IMR-90 (cell line): ENCODE data around the gene NR2F1. TPM values are rescaled to one million over a fixed set of nuclear protein-coding genes. Genes with fewer than 3 reads are reported as not detected.

Source experiments
- ATAC-seq: fragments of 200-7000 bp; cut with Tn5 transposase; 2 replicates; pipeline ENCODE4 v1.9.1; 2020; ENCODE audit warnings: low read depth, mild to moderate bottlenecking, moderate library complexity
- BruUV-seq: library from RNA; stranded (reverse); fragments of 400-500 nt; replicated peaks from 2 replicates; lab custom pipeline; 2021; lab: Mats Ljungman, UMichigan
- CTCF ChIA-PET: fragments of 300-600 bp; formaldehyde crosslinking; extraction: SDS; loops from one replicate; lab custom pipeline; 2021; ENCODE audit warnings: antibody characterized with exemption; lab: Yijun Ruan, JAX
- POLR2A ChIA-PET: fragments of 300-600 bp; sonication (Branson Sonifier 250); formaldehyde crosslinking; loops from one replicate; lab custom pipeline; 2022; ENCODE audit warnings: antibody characterized with exemption; ENCODE audit not compliant: unreplicated experiment; lab: Charles Lee
- DNase-seq: peaks from one replicate; pipeline ENCODE4 v3.0.0; 2013
- H2AFZ ChIP-seq: replicated peaks from 2 replicates; pipeline ENCODE3; 2013; ENCODE audit warnings: low read length, mild to moderate bottlenecking; ENCODE audit not compliant: poor library complexity
- H2AK5ac ChIP-seq: 2 replicates; pipeline ENCODE4 v1.6.1; 2013; ENCODE audit warnings: low read depth, low read length, inconsistent platforms
- H2AK9ac ChIP-seq: replicated peaks from 2 replicates; pipeline ENCODE3; 2013; ENCODE audit warnings: mild to moderate bottlenecking, low read depth, low read length, moderate library complexity; ENCODE audit not compliant: poor library complexity
- H2BK120ac ChIP-seq: 2 replicates; pipeline ENCODE4 v1.6.1; 2013; ENCODE audit warnings: low read depth, low read length, inconsistent platforms
- H2BK15ac ChIP-seq: 3 replicates; pipeline ENCODE4 v1.6.1; 2013; ENCODE audit warnings: low read depth, low read length, inconsistent platforms
- H2BK20ac ChIP-seq: 2 replicates; pipeline ENCODE4 v1.6.1; 2013; ENCODE audit warnings: low read depth, mild to moderate bottlenecking, inconsistent platforms, low read length, moderate library complexity
- H2BK5ac ChIP-seq: 2 replicates; pipeline ENCODE4 v1.6.1; 2013; ENCODE audit warnings: mild to moderate bottlenecking, low read depth, low read length, inconsistent platforms; ENCODE audit not compliant: poor library complexity, severe bottlenecking
- H3K14ac ChIP-seq: replicated peaks from 2 replicates; pipeline ENCODE4 v1.6.1; 2013; ENCODE audit warnings: low read depth, low read length, inconsistent platforms
- H3K18ac ChIP-seq: 2 replicates; pipeline ENCODE4 v1.6.1; 2013; ENCODE audit warnings: low read depth, low read length, control low read depth
- H3K23ac ChIP-seq: 2 replicates; pipeline ENCODE4 v1.6.1; 2013; ENCODE audit warnings: low read depth, low read length, inconsistent platforms
- H3K27ac ChIP-seq: 2 replicates; pipeline ENCODE4 v1.5.1; 2013; ENCODE audit warnings: mild to moderate bottlenecking, control low read depth, low read length; ENCODE audit not compliant: insufficient read depth
- H3K27me3 ChIP-seq: 2 replicates; pipeline ENCODE4 v1.6.1; 2013; ENCODE audit warnings: low read length; ENCODE audit not compliant: control insufficient read depth, insufficient read depth
- H3K36me3 ChIP-seq: 2 replicates; pipeline ENCODE4 v1.6.1; 2013; ENCODE audit warnings: low read length, mixed read lengths; ENCODE audit not compliant: control insufficient read depth, insufficient read depth
- H3K4ac ChIP-seq: 2 replicates; pipeline ENCODE4 v1.6.1; 2013; ENCODE audit warnings: low read depth, low read length, inconsistent platforms
- H3K4me1 ChIP-seq: 2 replicates; pipeline ENCODE4 v1.6.1; 2013; ENCODE audit warnings: low read length, mixed read lengths; ENCODE audit not compliant: control insufficient read depth, insufficient read depth
- H3K4me2 ChIP-seq: 2 replicates; pipeline ENCODE4 v1.6.1; 2013; ENCODE audit warnings: low read depth, mild to moderate bottlenecking, control low read depth, low read length, moderate library complexity
- H3K4me3 ChIP-seq: 2 replicates; pipeline ENCODE4 v1.5.1; 2013; ENCODE audit warnings: low read depth, mild to moderate bottlenecking, control low read depth, low read length, moderate library complexity; ENCODE audit not compliant: insufficient read depth
- H3K56ac ChIP-seq: 2 replicates; pipeline ENCODE4 v1.6.1; 2013; ENCODE audit warnings: low read length, inconsistent platforms; ENCODE audit not compliant: insufficient read depth; ENCODE audit errors: extremely low read depth
- H3K79me1 ChIP-seq, 2 experiments: 2 replicates each; pipeline ENCODE4 v1.6.1; 2013; ENCODE audit warnings: low read length in 2 of 2, inconsistent platforms in 1 of 2, low read depth in 1 of 2
- H3K9ac ChIP-seq: 2 replicates; pipeline ENCODE4 v1.6.1; 2013; ENCODE audit warnings: low read depth, low read length, control low read depth
- H3K9me1 ChIP-seq: 2 replicates; pipeline ENCODE4 v1.6.1; 2013; ENCODE audit warnings: low read length, inconsistent platforms; ENCODE audit not compliant: insufficient read depth
- H3K9me3 ChIP-seq: 2 replicates; pipeline ENCODE4 v1.6.1; 2013; ENCODE audit warnings: low read length; ENCODE audit not compliant: control insufficient read depth, insufficient read depth
- H4K20me1 ChIP-seq: 2 replicates; pipeline ENCODE4 v1.6.1; 2013; ENCODE audit warnings: low read length, inconsistent platforms; ENCODE audit not compliant: insufficient read depth
- H4K5ac ChIP-seq: 2 replicates; pipeline ENCODE4 v1.6.1; 2013; ENCODE audit warnings: mild to moderate bottlenecking, low read depth, low read length, control low read depth
- H4K8ac ChIP-seq, 2 experiments: 2 replicates each; pipeline ENCODE4 v1.6.1; 2013; ENCODE audit warnings: low read depth in 2 of 2, low read length in 2 of 2, control low read depth in 1 of 2, inconsistent platforms in 1 of 2
- H4K91ac ChIP-seq: 2 replicates; pipeline ENCODE4 v1.6.1; 2013; ENCODE audit warnings: low read depth, low read length, inconsistent platforms; ENCODE audit not compliant: insufficient read depth
- CHD1 ChIP-seq: IDR thresholded peaks from 2 replicates; pipeline ENCODE4 v1.6.1; 2012; ENCODE audit warnings: low read depth, low read length, improper control_type of control experiment
- MAZ ChIP-seq: IDR thresholded peaks from 2 replicates; pipeline ENCODE4 v1.6.1; 2012; ENCODE audit warnings: low read depth, mild to moderate bottlenecking, low read length, improper control_type of control experiment, moderate library complexity, borderline replicate concordance
- POLR2A ChIP-seq: IDR thresholded peaks from 2 replicates; pipeline ENCODE4 v1.6.1; 2012; ENCODE audit warnings: mild to moderate bottlenecking, low read depth, low read length
- SMC3 ChIP-seq: fragments of 150-350 bp; IDR thresholded peaks from 2 replicates; pipeline ENCODE4 v1.6.1; 2016; ENCODE audit warnings: low read depth, mild to moderate bottlenecking, antibody characterized with exemption, low read length, moderate library complexity
- dilution Hi-C: fragments of 300-500 bp; cut with HindIII; formaldehyde crosslinking; loops from one replicate; pipeline ENCODE4 v1.14.3; 2018; ENCODE audit warnings: low sequenced_read_pairs; ENCODE audit not compliant: unreplicated experiment
- in situ Hi-C: fragments of 300-500 bp; cut with MboI; formaldehyde crosslinking; loops from 3 replicates; pipeline ENCODE4 v1.14.3; 2019; ENCODE audit warnings: low sequenced_read_pairs, inconsistent platforms, mixed read lengths
- intact Hi-C: fragments of 100-400 bp; cut with micrococcal nuclease; formaldehyde crosslinking; loops from 2 replicates; pipeline ENCODE4 v1.10.0; 2022
- polyA plus RNA-seq, 3 experiments: library from polyadenylated mRNA; depleted of rRNA; stranded (reverse); fragments of >200 nt; gene quantifications; 2 replicates each; pipeline ENCODE4 v1.2.3, GENCODE V29; 2012; ENCODE audit warnings: low replicate concordance in 1 of 3
- total RNA-seq: library from RNA; depleted of rRNA; stranded (reverse); fragments of >200 nt; gene quantifications from 2 replicates; pipeline ENCODE4 v1.2.3, GENCODE V29; 2012
- TF ChIP-seq, protein P1 (sequence below): fragments of 150-350 bp; IDR thresholded peaks from 2 replicates; pipeline ENCODE4 v1.6.1; 2016; ENCODE audit warnings: low read depth, mild to moderate bottlenecking, low read length, moderate library complexity, borderline replicate concordance

Gene NR2F1
- total and polyA plus RNA-seq, 2 of the 4 experiments (the other 2 are of a cell fraction): 19.0 to 160 TPM

DNA sequence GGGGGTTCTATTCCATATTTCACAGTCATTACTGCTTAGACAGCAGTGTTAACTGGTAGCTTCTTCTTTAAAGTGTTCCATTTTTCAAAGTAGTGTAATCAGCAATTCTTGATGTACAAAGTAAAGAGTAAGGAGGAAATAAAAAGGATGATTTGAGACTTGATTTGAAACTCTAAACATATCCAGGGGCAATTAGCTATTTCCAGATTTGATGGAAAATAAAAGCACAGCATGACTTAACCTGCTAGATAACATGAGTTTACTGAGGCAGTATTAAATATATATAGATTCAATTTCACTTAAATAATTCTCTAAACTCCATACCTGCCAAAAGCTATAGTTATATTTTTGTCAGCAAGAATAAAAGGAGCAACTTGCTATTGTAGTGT, 29.8 kb downstream of the NR2F1 start:
- no peak overlapping the region for H2AFZ ChIP-seq
- CTCF ChIA-PET: interaction anchor here (1.2 kb wide), 1 partner anchor 179 kb away, joined by 3 read pairs; no protein-coding TSS in a partner anchor
- H3K9me3 ChIP-seq: no peaks in the 10 kb centered on the region
- intact Hi-C loops (no loop called here), in situ Hi-C loops (no loop called here), dilution Hi-C loops (no loop called here)
- no peak overlapping the region for H3K14ac ChIP-seq
- H2BK20ac ChIP-seq: no peak overlapping the region
- no peaks in the 10 kb centered on the region for H3K9me1 ChIP-seq
- no peak overlapping the region for H3K27ac ChIP-seq
- H2BK15ac ChIP-seq: no peak overlapping the region
- H3K4ac ChIP-seq: no peak overlapping the region
- H4K91ac ChIP-seq: no peak overlapping the region
- no peak overlapping the region for H4K5ac ChIP-seq
- no peak overlapping the region for H3K23ac ChIP-seq
- H3K9ac ChIP-seq: no peak overlapping the region
- H3K4me3 ChIP-seq: no peak overlapping the region
- no peak overlapping the region for H2BK5ac ChIP-seq
- no peaks in the 10 kb centered on the region for H3K4me1 ChIP-seq
- H3K18ac ChIP-seq: no peak overlapping the region
- H4K20me1 ChIP-seq: no peaks in the 10 kb centered on the region
- H3K56ac ChIP-seq: no peak overlapping the region
- no peak overlapping the region for H2AK9ac ChIP-seq
- TF ChIP-seq SMC3 (no peak), MAZ (no peak), POLR2A (no peak), CHD1 (no peak)
- TF ChIP-seq, protein P1, sequence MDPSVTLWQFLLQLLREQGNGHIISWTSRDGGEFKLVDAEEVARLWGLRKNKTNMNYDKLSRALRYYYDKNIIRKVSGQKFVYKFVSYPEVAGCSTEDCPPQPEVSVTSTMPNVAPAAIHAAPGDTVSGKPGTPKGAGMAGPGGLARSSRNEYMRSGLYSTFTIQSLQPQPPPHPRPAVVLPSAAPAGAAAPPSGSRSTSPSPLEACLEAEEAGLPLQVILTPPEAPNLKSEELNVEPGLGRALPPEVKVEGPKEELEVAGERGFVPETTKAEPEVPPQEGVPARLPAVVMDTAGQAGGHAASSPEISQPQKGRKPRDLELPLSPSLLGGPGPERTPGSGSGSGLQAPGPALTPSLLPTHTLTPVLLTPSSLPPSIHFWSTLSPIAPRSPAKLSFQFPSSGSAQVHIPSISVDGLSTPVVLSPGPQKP: no peak
- DNase-seq: no peak
- no TSS peak for BruUV-seq
- no peaks in the 10 kb centered on the region for H3K36me3 ChIP-seq
- ATAC-seq: no peak
- no peak overlapping the region for H4K8ac ChIP-seq
- H3K4me2 ChIP-seq: peak overlapping the region; percentile 40; the same call in 1 of the 2 replicates
- POLR2A ChIA-PET: interaction anchor here (0.9 kb wide), 1 partner anchor 14 kb away, joined by 6 read pairs; no protein-coding TSS in a partner anchor
- H2BK120ac ChIP-seq: no peak overlapping the region
- 0 out of 4 replicates have a peak, but pooled peaks cover 0 to 4% of the 10 kb centered on the region in 2 experiments for H3K79me1 ChIP-seq
- no peak overlapping the region for H2AK5ac ChIP-seq
- H3K27me3 ChIP-seq: peaks cover 18% of the 10 kb centered on the region
